Measurements from ENCODE around the gene ACSF2.
"Not testable (repeated sequence)": the region's sequence is repeated elsewhere in the genome, so short reads cannot be mapped to it uniquely, and the experiment has no call there.

ACSF2 gene

DNA sequence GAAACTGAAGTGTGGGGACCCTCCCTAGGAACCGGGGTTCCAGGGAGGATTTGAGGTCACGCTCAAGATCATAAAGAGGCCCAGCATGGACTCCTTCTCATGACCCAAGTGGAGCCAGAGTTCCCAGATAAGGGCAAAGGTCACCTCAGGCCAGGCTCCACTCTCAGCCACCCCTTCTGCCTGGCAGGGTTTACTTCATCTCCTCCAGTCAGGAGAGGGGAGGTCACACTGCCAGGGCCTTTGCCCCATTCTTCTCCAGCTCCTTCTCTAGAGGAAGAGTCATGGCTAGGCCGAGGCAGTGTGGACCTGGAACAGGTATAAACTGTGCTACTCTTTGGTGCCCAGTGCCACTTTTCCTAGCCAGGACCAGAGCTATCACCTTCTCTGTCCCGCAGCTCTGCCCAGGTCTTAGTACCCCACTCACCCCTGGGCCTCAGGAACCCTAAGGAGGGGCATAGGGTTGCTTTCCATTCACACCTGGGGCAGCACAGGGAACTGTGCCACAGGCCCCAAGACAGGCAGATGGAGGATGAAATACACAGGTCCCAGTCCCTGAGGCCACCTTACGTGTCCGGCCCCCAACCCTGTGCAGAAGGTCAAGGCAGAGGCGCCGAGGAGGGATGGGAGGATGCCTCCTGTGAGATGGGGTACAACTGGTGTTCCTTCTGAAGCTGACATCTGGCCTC, 879 bp upstream of the ACSF2 start:
- TF ChIP-seq SPI1 (IDR thresholded peaks at IDR 0.05; ENCODE audit: low read depth, low read length): no peak

DNA sequence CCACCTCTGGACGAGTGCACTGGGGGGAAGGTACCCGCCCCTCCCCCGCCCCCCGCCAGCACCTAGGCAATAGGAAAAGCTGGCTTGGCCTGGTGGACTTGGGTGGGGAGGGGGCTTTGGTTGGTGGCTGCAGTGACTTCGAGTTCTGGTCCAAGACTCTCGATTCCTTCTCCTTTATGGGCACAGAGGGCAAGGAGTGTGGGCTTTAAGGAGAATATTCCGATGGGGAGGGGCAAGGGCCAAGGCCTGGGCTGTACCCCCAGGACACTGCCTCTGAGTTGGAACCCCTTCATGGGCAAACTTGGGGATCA, 409 bp downstream of the ACSF2 start:
- TF ChIP-seq PAX5 (IDR thresholded peaks at IDR 0.05; ENCODE audit: insufficient read depth, low read length, severe bottlenecking) (no peak), TAF1 (IDR thresholded peaks at IDR 0.05; ENCODE audit: low read depth, low read length) (no peak), POLR2A (IDR thresholded peaks at IDR 0.05; ENCODE audit: low read depth, low read length) (no peak), POLR2AphosphoS5 (IDR thresholded peaks at IDR 0.05; ENCODE audit: low read depth, low read length) (no peak), SPI1 (IDR thresholded peaks at IDR 0.05; ENCODE audit: low read depth, low read length) (no peak), POU2F2 (IDR thresholded peaks at IDR 0.05; ENCODE audit: low read depth, low read length) (no peak)
- FAIRE-seq: no peak

More for the DNA sequence above, 879 bp upstream of the ACSF2 start:
- DNase-seq (ENCODE audit: insufficient read length, low spot score) (no peak), FAIRE-seq (no peak)

DNA sequence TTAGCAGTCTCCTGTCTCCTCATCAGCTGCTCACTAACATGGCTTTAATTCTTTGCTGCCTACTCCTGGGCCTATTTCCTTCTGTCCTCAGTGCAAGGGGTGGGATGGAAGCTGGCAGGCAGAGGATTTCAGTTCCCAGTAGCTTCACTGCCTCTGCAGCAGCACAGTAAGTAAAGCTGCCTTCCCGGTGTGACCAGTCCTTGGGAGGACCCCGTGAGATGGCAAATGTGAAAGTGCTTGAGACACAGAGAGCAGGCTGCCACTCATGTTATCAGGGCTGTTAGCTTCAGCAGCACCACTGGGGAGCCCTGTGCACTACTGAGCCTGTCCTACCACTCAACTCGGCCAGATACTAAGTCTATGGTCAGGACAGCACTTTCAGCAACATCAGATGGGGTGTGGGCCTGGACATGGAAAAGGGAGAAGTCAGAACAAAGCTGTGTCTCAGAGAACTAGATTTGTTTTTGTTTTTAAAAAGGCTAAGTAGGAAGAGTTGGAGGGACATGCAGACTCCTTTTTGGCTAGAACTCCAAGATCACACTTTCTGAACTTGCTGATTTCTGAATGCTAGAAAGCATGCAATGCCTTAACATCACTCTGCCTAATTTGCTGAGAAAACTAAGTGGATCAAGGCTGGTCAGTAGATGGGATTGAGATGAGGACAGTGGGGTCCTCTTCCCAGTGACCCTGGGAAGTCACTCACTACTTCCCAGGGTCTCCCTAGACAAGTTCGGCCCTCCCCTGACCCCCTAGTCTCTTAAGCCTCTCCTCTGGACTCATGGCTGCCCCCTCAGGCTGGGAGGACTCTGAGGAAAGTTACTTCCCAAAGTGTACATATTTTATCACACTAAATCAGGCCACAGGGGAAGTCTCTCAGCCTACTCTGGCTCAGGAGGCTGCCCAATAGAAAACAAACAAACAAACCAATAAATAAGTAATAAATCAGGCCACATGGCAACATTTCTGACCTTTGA, 1.1 kb downstream of the ACSF2 start:
- DNase-seq (ENCODE audit: insufficient read length, low spot score): no peak
- peak; percentile 78 for FAIRE-seq
- TF ChIP-seq SPI1 (IDR thresholded peaks at IDR 0.05; ENCODE audit: low read depth, low read length) (no peak), TAF1 (IDR thresholded peaks at IDR 0.05; ENCODE audit: low read depth, low read length) (no peak), POLR2AphosphoS5 (IDR thresholded peaks at IDR 0.05; ENCODE audit: low read depth, low read length) (no peak), PAX5 (IDR thresholded peaks at IDR 0.05; ENCODE audit: insufficient read depth, low read length, severe bottlenecking) (no peak), POLR2A (IDR thresholded peaks at IDR 0.05; ENCODE audit: low read depth, low read length) (no peak), POU2F2 (IDR thresholded peaks at IDR 0.05; ENCODE audit: low read depth, low read length) (no peak)

More for the DNA sequence above, 409 bp downstream of the ACSF2 start:
- DNase-seq (ENCODE audit: insufficient read length, low spot score): no peak

- not testable (repeated sequence) for DNase-seq (ENCODE audit: insufficient read length, low spot score); FAIRE-seq
These were observed 2.1 kb downstream of the ACSF2 start for GRCh38 chr17:50428126-50428525.

DNA sequence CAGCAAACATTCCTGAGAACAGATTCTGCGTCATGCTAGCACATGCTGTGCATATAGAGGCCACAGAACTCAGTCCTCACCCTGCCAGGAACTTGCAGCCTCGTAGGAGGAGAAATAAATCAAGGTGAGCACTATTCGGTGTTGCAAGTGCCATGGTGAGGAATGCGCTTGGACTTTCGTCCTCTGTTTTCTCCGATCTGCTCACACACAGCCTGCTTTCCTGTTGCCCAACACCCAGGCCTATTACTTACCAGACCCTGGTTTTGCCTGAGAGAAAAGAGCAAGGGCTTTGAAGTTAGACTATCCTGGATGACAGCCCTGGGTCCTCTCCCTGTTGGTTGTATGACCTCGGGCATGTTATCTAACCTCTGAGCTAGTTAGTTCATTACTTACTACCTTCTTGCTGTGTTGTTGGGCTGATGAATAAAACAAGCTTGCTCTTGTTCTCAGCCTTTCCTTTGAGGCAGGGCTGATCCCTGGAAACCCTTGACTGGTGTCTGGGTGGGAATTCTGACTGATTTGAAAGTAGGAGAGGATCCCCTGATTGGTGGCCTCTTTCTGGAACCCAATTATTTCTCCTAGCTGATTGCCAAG, 2.9 kb downstream of the ACSF2 start:
- FAIRE-seq (no peak), DNase-seq (ENCODE audit: insufficient read length, low spot score) (no peak)
- TF ChIP-seq POU2F2 (IDR thresholded peaks at IDR 0.05; ENCODE audit: low read depth, low read length): no peak
- no peak for TF ChIP-seq POLR2AphosphoS5 (IDR thresholded peaks at IDR 0.05; ENCODE audit: low read depth, low read length)
- TF ChIP-seq PAX5 (IDR thresholded peaks at IDR 0.05; ENCODE audit: insufficient read depth, low read length, severe bottlenecking): no peak
- TF ChIP-seq POLR2A (IDR thresholded peaks at IDR 0.05; ENCODE audit: low read depth, low read length): no peak
- no peak for TF ChIP-seq TAF1 (IDR thresholded peaks at IDR 0.05; ENCODE audit: low read depth, low read length)
- TF ChIP-seq SPI1 (IDR thresholded peaks at IDR 0.05; ENCODE audit: low read depth, low read length): no peak

DNA sequence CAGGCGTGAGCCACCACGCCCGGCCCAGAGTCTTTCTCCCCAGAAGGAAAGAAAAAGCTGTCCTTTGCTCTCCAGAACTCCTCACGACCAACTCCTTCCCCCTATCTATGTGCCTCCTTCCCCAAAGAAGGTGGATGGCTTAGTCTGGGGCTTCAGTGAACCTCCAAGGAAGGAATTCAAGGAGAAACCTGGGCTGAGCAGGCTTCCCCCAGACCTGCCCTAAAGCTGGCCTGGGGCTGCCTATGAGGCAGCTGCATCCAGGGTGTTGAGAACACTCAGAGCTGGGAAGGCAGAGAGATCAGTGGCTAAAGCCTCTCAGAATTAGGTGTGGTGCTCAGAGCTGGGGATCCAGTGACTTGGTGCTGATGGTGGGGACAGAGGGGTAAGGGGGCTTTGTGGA, 3.8 kb downstream of the ACSF2 start:
- FAIRE-seq: no peak
- TF ChIP-seq POLR2A (IDR thresholded peaks at IDR 0.05; ENCODE audit: low read depth, low read length): no peak
- TF ChIP-seq POU2F2 (IDR thresholded peaks at IDR 0.05; ENCODE audit: low read depth, low read length): no peak
- no peak for TF ChIP-seq TAF1 (IDR thresholded peaks at IDR 0.05; ENCODE audit: low read depth, low read length)
- no peak for TF ChIP-seq POLR2AphosphoS5 (IDR thresholded peaks at IDR 0.05; ENCODE audit: low read depth, low read length)
- no peak for TF ChIP-seq SPI1 (IDR thresholded peaks at IDR 0.05; ENCODE audit: low read depth, low read length)
- no peak for TF ChIP-seq PAX5 (IDR thresholded peaks at IDR 0.05; ENCODE audit: insufficient read depth, low read length, severe bottlenecking)

DNA sequence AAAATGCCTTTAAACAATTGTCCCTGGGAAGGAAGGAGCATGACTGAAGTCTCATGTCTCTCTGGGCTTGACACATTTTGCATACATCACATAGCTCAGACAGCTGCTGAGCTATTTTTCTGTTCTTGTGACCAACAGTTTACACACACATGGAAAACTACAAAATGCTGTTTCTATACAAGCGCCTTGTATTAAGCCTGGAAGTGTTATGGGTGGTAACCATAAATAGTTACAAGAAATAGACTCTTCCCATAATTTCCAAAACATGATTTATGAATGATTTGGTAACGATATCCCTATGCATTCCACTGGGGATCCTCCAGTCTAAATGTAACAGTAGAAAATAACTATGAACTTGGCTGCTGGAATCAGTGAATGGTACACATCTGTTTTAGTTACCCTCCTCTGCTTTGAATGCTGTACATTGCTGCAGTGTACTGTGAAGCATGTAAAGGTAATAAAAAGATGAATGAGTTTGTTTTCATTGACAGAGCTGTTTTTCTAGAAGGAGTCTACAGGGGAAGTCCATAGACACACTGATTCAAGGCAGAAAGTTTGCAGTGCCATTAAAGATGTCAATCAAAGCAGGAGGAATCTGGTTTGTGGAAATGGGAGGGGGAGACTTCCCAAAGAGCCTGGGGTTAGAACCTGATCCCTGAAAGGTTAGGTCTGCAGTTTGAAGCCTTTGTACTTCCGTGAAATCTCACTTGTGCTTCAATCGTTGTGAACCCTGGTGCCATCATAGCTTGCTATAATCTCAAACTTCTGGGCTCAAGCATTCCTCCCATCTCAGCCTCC, 5.0 kb downstream of the ACSF2 start:
- FAIRE-seq: no peak
- TF ChIP-seq POLR2AphosphoS5 (IDR thresholded peaks at IDR 0.05; ENCODE audit: low read depth, low read length): no peak
- TF ChIP-seq PAX5 (IDR thresholded peaks at IDR 0.05; ENCODE audit: insufficient read depth, low read length, severe bottlenecking): no peak
- TF ChIP-seq POLR2A (IDR thresholded peaks at IDR 0.05; ENCODE audit: low read depth, low read length): no peak
- no peak for TF ChIP-seq TAF1 (IDR thresholded peaks at IDR 0.05; ENCODE audit: low read depth, low read length)
- no peak for TF ChIP-seq POU2F2 (IDR thresholded peaks at IDR 0.05; ENCODE audit: low read depth, low read length)
- TF ChIP-seq SPI1 (IDR thresholded peaks at IDR 0.05; ENCODE audit: low read depth, low read length): no peak
- no peak for DNase-seq (ENCODE audit: insufficient read length, low spot score)

More for the DNA sequence above, 3.8 kb downstream of the ACSF2 start:
- DNase-seq (ENCODE audit: insufficient read length, low spot score): no peak

DNA sequence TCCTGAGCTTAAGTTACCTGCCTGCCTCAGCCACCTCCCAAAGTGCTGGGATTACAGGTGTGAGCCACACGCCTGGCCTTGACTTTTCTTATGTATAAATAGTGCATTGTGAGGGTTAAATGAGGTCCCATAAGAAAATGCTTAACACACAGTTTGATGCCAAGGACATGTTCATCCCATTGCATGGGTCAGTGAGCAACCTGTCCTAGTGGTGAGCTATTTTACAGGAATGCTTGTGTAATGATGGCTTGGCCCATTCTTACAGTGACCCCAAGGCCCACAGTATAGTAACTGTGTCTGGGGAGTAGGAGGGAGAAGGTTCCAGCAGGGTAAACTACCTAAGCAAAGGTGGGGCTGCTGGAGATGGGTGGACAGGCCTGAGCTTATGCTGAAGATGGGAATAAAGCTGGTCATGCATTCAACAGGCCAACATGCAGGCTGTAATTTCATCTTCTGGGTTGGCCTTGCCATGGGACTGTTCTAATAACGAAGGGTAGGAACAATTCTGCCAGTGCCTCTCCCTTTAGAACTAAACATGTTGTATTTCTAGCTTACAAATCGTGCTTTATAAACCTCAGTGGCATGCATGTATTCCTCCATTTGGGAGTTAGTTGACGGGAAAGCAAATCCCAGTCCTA, 6.2 kb downstream of the ACSF2 start:
- FAIRE-seq (no peak), DNase-seq (ENCODE audit: insufficient read length, low spot score) (no peak)
- TF ChIP-seq SPI1 (IDR thresholded peaks at IDR 0.05; ENCODE audit: low read depth, low read length) (no peak), POU2F2 (IDR thresholded peaks at IDR 0.05; ENCODE audit: low read depth, low read length) (no peak)

GRCh38 chr17:50437409-50437808, 11.4 kb downstream of the ACSF2 start:
- TF ChIP-seq TAF1 (IDR thresholded peaks at IDR 0.05; ENCODE audit: low read depth, low read length) (no peak), POLR2A (IDR thresholded peaks at IDR 0.05; ENCODE audit: low read depth, low read length) (no peak)
- DNase-seq (ENCODE audit: insufficient read length, low spot score) (no peak), FAIRE-seq (no peak)

All from GM12891 (cell line).